Kasumi-1 (cell line): ENCODE measurements around the gene TNFSF12.
A peak's percentile ranks its signal among the peaks of the same experiment; 100 is the strongest.
"Not testable (repeated sequence)": the region's sequence is repeated elsewhere in the genome, so short reads cannot be mapped to it uniquely, and the experiment has no call there.

Experiments
- DNase-seq, 2 experiments: peaks; one replicate each; lab custom pipeline; 2025; lab: John Stamatoyannopoulos, UW

The TNFSF12 gene

GRCh38 chr17:7587420-7588151, 38.7 kb downstream of the TNFSF12 start:
- DNase-seq: peak; percentile 49 to 59

- no peak for DNase-seq
Measured at GRCh38 chr17:7588553-7589203, 39.8 kb downstream of the TNFSF12 start.

GRCh38 chr17:7589204-7589868, 40.5 kb downstream of the TNFSF12 start:
- peak; percentile 44 to 51 for DNase-seq

GRCh38 chr17:7589891-7590691, 41.2 kb downstream of the TNFSF12 start, which contains the start of gene SOX15:
TSS of gene SOX15 (minus strand) at chr17:7590094. CDS start at chr17:7589676, 418 bp downstream.
- no peak for DNase-seq

- no peak for DNase-seq
Measured at GRCh38 chr17:7590743-7591142, 41.9 kb downstream of the TNFSF12 start.

GRCh38 chr17:7591596-7591995, 42.7 kb downstream of the TNFSF12 start:
- no peak for DNase-seq

- DNase-seq: no peak
Measured at GRCh38 chr17:7592422-7593021, 43.7 kb downstream of the TNFSF12 start.

GRCh38 chr17:7593296-7593695, 44.4 kb downstream of the TNFSF12 start:
- no peak for DNase-seq

- DNase-seq: not testable (repeated sequence)
Measured at GRCh38 chr17:7597561-7597960, 48.7 kb downstream of the TNFSF12 start.

GRCh38 chr17:7606280-7606679, 57.4 kb downstream of the TNFSF12 start:
- no peak for DNase-seq
